Endothelial cell of umbilical vein (primary cell): ENCODE data around the gene GNE. TPM values are rescaled to one million over a fixed set of nuclear protein-coding genes. Genes with fewer than 3 reads are reported as not detected.

Source experiments
- BruUV-seq: library from RNA; stranded (reverse); fragments of 400-500 nt; replicated peaks from 2 replicates; lab custom pipeline; 2021; lab: Mats Ljungman, UMichigan
- CTCF ChIA-PET: fragments of 300-600, 350-600 bp; sonication (Branson Sonifier 250); formaldehyde crosslinking; loops from one replicate; lab custom pipeline; 2021; ENCODE audit warnings: antibody characterized with exemption, inconsistent platforms; lab: Charles Lee
- POLR2A ChIA-PET: fragments of 300-600, 350-600 bp; sonication (Branson Sonifier 250); formaldehyde crosslinking; loops from one replicate; lab custom pipeline; 2021; ENCODE audit warnings: antibody characterized with exemption, inconsistent platforms; lab: Charles Lee
- DNase-seq: peaks from one replicate; pipeline ENCODE4 v3.0.0-alpha.2; 2011; ENCODE audit warnings: low read depth, low spot score
- FAIRE-seq: peaks from 2 replicates; lab custom pipeline; 2011; peaks lifted over from hg19 to GRCh38; lab: Jason Lieb, UNC
- H2AFZ ChIP-seq: 2 replicates; pipeline ENCODE4 v1.6.0; 2012; ENCODE audit warnings: low read depth, low read length, control low read depth, inconsistent platforms
- H3K27ac ChIP-seq: 2 replicates; pipeline ENCODE4 v1.5.1; 2011; ENCODE audit warnings: low read depth, mild to moderate bottlenecking, control low read depth, low read length, moderate library complexity; ENCODE audit not compliant: insufficient read depth
- H3K27me3 ChIP-seq, 2 experiments: 2 replicates each; pipeline versions ENCODE4 v1.6.0 to v1.6.1; 2011; ENCODE audit warnings: low read length in 2 of 2, mixed read lengths in 1 of 2; ENCODE audit not compliant: control insufficient read depth in 2 of 2, insufficient read depth in 2 of 2
- H3K36me3 ChIP-seq, 2 experiments: 2 replicates in 1 of 2; 3 replicates in 1 of 2; pipeline ENCODE4 v1.5.1; 2011; ENCODE audit warnings: low read length in 2 of 2, mild to moderate bottlenecking in 1 of 2, moderate library complexity in 1 of 2; ENCODE audit not compliant: control insufficient read depth in 2 of 2, insufficient read depth in 2 of 2; ENCODE audit errors: extremely low read depth in 1 of 2
- H3K4me1 ChIP-seq: 3 replicates; pipeline ENCODE4 v1.5.1; 2011; ENCODE audit warnings: mild to moderate bottlenecking, low read length; ENCODE audit not compliant: control insufficient read depth, insufficient read depth; ENCODE audit errors: extremely low read depth
- H3K4me2 ChIP-seq: 2 replicates; pipeline ENCODE4 v1.6.1; 2011; ENCODE audit warnings: low read length, control low read depth, mixed read lengths; ENCODE audit not compliant: insufficient read depth
- H3K4me3 ChIP-seq, 3 experiments: fragments of 200-600 bp in 1 of 3; sonication (generic), shearing (Covaris generic) in 1 of 3; replicated peaks in 1 of 3; 2 replicates each; pipeline ENCODE4 v1.5.1; 2011 to 2016; ENCODE audit warnings: control low read depth in 3 of 3, low read length in 3 of 3, mild to moderate bottlenecking in 2 of 3, inconsistent platforms in 1 of 3, low read depth in 1 of 3, moderate library complexity in 1 of 3; ENCODE audit not compliant: insufficient read depth in 1 of 3
- H3K79me2 ChIP-seq: 2 replicates; pipeline ENCODE4 v1.6.0; 2012; ENCODE audit warnings: low read length, inconsistent platforms; ENCODE audit not compliant: control insufficient read depth, insufficient read depth
- H3K9ac ChIP-seq: replicated peaks from 2 replicates; pipeline ENCODE3; 2011; ENCODE audit warnings: low read length, control low read depth; ENCODE audit not compliant: insufficient read depth; ENCODE audit errors: extremely low read depth
- H3K9me1 ChIP-seq: replicated peaks from 3 replicates; pipeline ENCODE4 v1.6.0; 2011; ENCODE audit warnings: mild to moderate bottlenecking, low read length; ENCODE audit not compliant: control insufficient read depth, insufficient read depth; ENCODE audit errors: extremely low read depth
- H3K9me3 ChIP-seq: replicated peaks from 2 replicates; pipeline ENCODE4 v1.5.1; 2012; ENCODE audit warnings: low read length, inconsistent platforms; ENCODE audit not compliant: control insufficient read depth, insufficient read depth
- H4K20me1 ChIP-seq: replicated peaks from 2 replicates; pipeline ENCODE3; 2011; ENCODE audit warnings: mild to moderate bottlenecking, low read length; ENCODE audit not compliant: control insufficient read depth, insufficient read depth; ENCODE audit errors: extremely low read depth
- EZH2 ChIP-seq: IDR thresholded peaks from 2 replicates; pipeline ENCODE4 v1.6.1; 2012; ENCODE audit warnings: borderline replicate concordance, low read depth, mild to moderate bottlenecking, moderate library complexity, low read length, inconsistent platforms; ENCODE audit not compliant: severe bottlenecking
- FOS ChIP-seq: IDR thresholded peaks from 2 replicates; pipeline ENCODE4 v1.6.1; 2011; ENCODE audit warnings: mild to moderate bottlenecking, low read length, moderate library complexity, borderline replicate concordance; ENCODE audit not compliant: insufficient read depth
- GATA2 ChIP-seq: IDR thresholded peaks from 2 replicates; pipeline ENCODE4 v1.7.0; 2011; ENCODE audit warnings: low read depth, mild to moderate bottlenecking, moderate library complexity, mixed read lengths, low read length; ENCODE audit not compliant: insufficient read length, insufficient read depth
- JUN ChIP-seq: IDR thresholded peaks from 2 replicates; pipeline ENCODE4 v1.6.1; 2011; ENCODE audit warnings: borderline replicate concordance, low read depth; ENCODE audit not compliant: insufficient read length, insufficient read depth
- MYC ChIP-seq: IDR thresholded peaks from one replicate; pipeline ENCODE4 v1.6.1; 2011; ENCODE audit warnings: mild to moderate bottlenecking, low read depth, low read length
- POLR2A ChIP-seq: IDR thresholded peaks from 2 replicates; pipeline ENCODE4 v1.6.1; 2012; ENCODE audit warnings: low read depth, mild to moderate bottlenecking, control low read depth, low read length
- POLR2AphosphoS5 ChIP-seq: IDR thresholded peaks from 2 replicates; pipeline ENCODE4 v1.6.1; 2012; ENCODE audit warnings: low read depth, mild to moderate bottlenecking, control low read depth, low read length, moderate library complexity; ENCODE audit not compliant: insufficient read depth
- dilution Hi-C: fragments of 300-500 bp; cut with MboI; formaldehyde crosslinking; loops from one replicate; pipeline ENCODE4 v1.15.0; 2019; ENCODE audit warnings: low sequenced_read_pairs; ENCODE audit not compliant: extremely low pct_ligation_motif_present
- intact Hi-C: fragments of 100-400 bp; cut with micrococcal nuclease; formaldehyde crosslinking; loops from one replicate; pipeline ENCODE4 v1.10.0; 2022
- polyA plus RNA-seq, 4 experiments: library from polyadenylated mRNA; depleted of rRNA in 3 of 4; stranded (reverse) in 3 of 4; unstranded in 1 of 4; fragments of >200 nt; gene quantifications; 2 replicates each; pipeline versions ENCODE4 v1.2.1 to v1.2.3, GENCODE V29; 2011 to 2012; ENCODE audit warnings: missing spikeins in 1 of 4
- total RNA-seq: library from RNA; stranded (reverse); gene quantifications from 2 replicates; pipeline ENCODE4 v1.2.3, GENCODE V29; 2021
- TF ChIP-seq, protein P1 (sequence below), 2 donors: IDR thresholded peaks; 1 replicate in 1 of 2; 2 replicates in 1 of 2; pipeline ENCODE4 v1.5.1; 2011; ENCODE audit warnings: low read length in 2 of 2, mild to moderate bottlenecking in 2 of 2, moderate library complexity in 2 of 2, control low read depth in 1 of 2, inconsistent platforms in 1 of 2, low read depth in 1 of 2; ENCODE audit not compliant: insufficient read depth in 1 of 2; ENCODE audit errors: extremely low read depth in 1 of 2
- TF ChIP-seq, protein P2 (sequence below): IDR thresholded peaks from 2 replicates; pipeline ENCODE4 v1.6.1; 2011; ENCODE audit not compliant: insufficient read depth, insufficient read length

The GNE gene
- total and polyA plus RNA-seq, 2 donors (not counting 3 experiments of a cell fraction or from before 2014, with no cell fraction given): 8.5 to 11.4 TPM

DNA sequence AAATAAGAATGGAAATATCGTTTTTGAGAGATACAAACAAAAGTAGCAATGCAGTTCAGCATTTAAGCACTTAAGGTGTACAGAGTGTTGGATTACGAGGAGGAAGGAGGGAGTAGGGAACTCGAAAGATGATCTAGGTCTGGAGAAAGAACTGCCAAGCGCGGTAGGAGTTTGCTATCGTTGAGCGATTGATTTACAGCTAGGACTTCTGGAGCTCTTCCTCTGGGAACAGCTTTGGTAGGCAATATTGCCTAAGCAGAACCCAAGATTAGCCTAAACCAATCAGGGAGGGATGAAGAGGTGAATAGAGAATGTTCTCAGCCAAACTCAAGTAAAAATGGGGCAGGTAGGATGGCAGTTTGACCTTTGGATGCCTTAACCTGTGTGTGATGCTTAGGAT, 66.6 kb downstream of the GNE start:
- TF ChIP-seq POLR2A (no peak), MYC (no peak), JUN (no peak), POLR2AphosphoS5 (no peak), GATA2 (no peak), FOS (no peak), EZH2 (no peak)
- TF ChIP-seq, protein P1, sequence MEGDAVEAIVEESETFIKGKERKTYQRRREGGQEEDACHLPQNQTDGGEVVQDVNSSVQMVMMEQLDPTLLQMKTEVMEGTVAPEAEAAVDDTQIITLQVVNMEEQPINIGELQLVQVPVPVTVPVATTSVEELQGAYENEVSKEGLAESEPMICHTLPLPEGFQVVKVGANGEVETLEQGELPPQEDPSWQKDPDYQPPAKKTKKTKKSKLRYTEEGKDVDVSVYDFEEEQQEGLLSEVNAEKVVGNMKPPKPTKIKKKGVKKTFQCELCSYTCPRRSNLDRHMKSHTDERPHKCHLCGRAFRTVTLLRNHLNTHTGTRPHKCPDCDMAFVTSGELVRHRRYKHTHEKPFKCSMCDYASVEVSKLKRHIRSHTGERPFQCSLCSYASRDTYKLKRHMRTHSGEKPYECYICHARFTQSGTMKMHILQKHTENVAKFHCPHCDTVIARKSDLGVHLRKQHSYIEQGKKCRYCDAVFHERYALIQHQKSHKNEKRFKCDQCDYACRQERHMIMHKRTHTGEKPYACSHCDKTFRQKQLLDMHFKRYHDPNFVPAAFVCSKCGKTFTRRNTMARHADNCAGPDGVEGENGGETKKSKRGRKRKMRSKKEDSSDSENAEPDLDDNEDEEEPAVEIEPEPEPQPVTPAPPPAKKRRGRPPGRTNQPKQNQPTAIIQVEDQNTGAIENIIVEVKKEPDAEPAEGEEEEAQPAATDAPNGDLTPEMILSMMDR (IDR thresholded peaks at IDR 0.05; ENCODE audit: extremely low read depth in 1 of 2, insufficient read depth in 1 of 2, low read depth in 1 of 2, low read length in 2 of 2): no peak
- TF ChIP-seq, protein P2, sequence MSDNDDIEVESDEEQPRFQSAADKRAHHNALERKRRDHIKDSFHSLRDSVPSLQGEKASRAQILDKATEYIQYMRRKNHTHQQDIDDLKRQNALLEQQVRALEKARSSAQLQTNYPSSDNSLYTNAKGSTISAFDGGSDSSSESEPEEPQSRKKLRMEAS: no peak
- dilution Hi-C loops (no loop called here), intact Hi-C loops (loop anchor here (5.0 kb wide), 1 partner anchor 136 kb away; no protein-coding TSS in a partner anchor)
- H3K4me2 ChIP-seq: peak overlapping the region; percentile 89
- peak overlapping the region; percentile 78 for H3K27ac ChIP-seq
- POLR2A ChIA-PET: interaction anchor here (1.7 kb wide), 1 partner anchor 10 kb away, joined by 8 read pairs; no protein-coding TSS in a partner anchor
- H3K9ac ChIP-seq: peak overlapping the region; percentile 96
- DNase-seq (peak; percentile 24), FAIRE-seq (no peak)
- H3K27me3 ChIP-seq: no peaks in the 10 kb centered on the region
- H3K36me3 ChIP-seq: no peaks in the 10 kb centered on the region
- peak overlapping the region; percentile 80 to 93 (median 90) for H3K4me3 ChIP-seq
- H4K20me1 ChIP-seq: no peaks in the 10 kb centered on the region
- H3K9me1 ChIP-seq: no peaks in the 10 kb centered on the region
- H3K9me3 ChIP-seq: no peaks in the 10 kb centered on the region
- CTCF ChIA-PET: interaction anchor here (1.1 to 4.3 kb wide), 6 partner anchors 10 to 136 kb away, joined by 3 to 24 read pairs (median 10); no protein-coding TSS in a partner anchor
- BruUV-seq: no TSS peak
- H2AFZ ChIP-seq: no peak overlapping the region
- peaks cover 31% of the 10 kb centered on the region for H3K4me1 ChIP-seq
- H3K79me2 ChIP-seq: peaks cover 56% of the 10 kb centered on the region
